Activated gamma-delta T cell treated with anti-CD3 and anti-CD28 coated beads, Interleukin-2, amount 50 U/mL, for 16 hours (primary cell): Measurements from ENCODE around the gene CCDC74A.
"Not testable (repeated sequence)": the region's sequence is repeated elsewhere in the genome, so short reads cannot be mapped to it uniquely, and the experiment has no call there.

Experiments
- DNase-seq: peaks from one replicate; pipeline ENCODE4 v3.0.0-alpha.2; 2020; ENCODE audit warnings: low read depth

Gene CCDC74A

DNA sequence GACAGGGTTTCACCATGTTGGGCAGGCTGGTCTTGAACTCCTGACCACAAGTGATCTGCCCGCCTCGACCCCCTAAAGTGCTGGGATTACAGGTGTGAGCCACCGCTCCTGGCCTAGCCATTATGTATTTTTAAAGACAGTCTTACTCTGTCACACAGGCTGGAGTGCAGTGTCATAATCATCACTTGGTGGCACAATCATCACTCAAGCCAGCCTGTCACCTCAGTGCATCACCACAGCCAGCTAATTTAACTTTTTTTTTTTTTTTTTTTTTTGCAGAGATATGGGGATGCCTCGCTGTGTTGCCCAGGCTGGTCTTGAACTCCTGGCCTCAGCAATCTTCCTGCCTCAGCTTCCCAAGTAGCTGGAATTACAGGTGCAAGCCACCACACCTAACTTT, 24.1 kb upstream of the CCDC74A start:
- not testable (repeated sequence) for DNase-seq

DNA sequence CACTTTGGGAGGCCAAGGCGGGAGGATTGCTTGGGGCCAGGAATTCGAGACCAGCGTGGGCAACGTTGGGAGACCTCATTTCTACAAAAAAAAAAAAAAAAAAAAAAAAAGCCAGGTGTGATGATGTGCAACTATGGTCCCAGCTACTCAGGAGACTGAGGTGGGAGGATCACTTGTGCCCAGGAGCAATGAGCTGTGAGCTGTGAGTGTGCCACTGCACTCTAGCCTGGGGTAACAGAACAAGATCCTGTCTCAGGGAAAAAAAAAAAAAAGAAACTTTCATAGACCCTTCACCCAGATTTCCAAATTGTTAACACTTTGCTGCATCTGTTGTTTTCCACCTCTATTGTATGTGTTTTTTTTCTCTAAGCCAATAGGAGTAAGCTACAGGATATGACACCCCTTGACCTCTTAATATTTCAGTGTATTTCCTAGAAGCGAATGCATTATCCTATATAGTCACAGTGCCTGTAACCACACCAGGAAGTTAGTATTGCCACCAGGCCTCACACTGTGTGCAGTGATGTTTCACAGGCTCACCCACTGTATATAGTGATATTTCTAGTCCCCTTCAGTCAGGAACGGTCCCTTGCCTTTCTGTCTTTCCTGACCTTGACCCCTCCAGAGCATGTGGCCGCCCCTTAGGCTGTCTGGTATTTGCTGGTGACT, 23.5 kb upstream of the CCDC74A start:
- DNase-seq: not testable (repeated sequence)

DNA sequence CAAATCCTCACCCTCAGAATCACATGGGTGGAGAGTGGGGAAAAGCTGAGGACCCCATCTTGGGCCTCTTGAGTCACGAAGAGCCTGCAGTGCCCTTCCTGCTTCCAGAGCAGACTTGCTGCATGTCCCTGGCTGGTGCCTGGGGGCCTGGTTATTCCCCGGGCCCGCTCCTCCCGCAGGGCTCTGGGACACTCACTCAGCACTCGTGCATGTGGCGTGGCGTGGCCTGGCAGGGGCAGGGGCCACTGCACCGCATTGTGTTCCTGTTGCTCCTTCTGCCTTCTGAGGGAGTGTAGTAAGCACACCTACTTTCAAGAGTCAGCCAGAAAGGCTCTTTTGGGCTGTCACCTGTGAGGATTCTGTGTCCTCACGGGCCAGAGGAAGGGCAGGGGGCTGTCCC, 18.1 kb upstream of the CCDC74A start:
- no peak for DNase-seq

DNA sequence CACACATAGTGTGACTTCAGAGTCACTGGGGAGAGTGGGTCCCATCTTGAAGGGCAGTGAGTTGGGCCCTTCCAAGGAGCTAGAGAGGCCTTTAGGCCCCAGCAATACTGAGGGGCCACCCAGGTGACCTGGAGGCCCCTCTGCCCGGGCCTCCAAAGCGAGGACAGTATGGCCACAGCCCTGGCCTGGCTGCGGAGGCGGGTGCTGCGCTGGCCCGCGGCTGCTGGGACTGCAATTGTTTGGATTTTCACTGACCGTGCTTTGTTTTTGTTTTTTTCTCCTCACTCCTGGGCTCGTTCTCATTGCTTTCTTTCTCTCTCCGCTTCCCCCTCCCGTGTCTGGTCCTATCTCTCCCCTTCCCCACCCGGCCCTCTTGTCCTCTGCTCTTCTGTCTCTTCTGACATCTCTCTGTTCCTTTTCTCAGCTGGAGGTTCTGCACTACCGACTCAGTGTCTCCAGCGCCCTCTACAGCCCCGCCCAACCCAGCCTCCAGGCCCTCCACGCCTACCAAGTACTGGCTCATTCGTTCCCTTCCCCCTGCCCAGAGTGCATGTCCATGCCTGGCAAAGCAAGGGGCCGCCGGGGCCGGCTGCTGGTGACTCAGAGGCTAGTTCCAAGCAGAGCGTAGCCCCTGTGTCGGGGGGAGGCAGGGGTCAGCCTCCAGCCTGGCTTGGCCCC, 16.3 kb upstream of the CCDC74A start:
- DNase-seq: not testable (repeated sequence)

DNA sequence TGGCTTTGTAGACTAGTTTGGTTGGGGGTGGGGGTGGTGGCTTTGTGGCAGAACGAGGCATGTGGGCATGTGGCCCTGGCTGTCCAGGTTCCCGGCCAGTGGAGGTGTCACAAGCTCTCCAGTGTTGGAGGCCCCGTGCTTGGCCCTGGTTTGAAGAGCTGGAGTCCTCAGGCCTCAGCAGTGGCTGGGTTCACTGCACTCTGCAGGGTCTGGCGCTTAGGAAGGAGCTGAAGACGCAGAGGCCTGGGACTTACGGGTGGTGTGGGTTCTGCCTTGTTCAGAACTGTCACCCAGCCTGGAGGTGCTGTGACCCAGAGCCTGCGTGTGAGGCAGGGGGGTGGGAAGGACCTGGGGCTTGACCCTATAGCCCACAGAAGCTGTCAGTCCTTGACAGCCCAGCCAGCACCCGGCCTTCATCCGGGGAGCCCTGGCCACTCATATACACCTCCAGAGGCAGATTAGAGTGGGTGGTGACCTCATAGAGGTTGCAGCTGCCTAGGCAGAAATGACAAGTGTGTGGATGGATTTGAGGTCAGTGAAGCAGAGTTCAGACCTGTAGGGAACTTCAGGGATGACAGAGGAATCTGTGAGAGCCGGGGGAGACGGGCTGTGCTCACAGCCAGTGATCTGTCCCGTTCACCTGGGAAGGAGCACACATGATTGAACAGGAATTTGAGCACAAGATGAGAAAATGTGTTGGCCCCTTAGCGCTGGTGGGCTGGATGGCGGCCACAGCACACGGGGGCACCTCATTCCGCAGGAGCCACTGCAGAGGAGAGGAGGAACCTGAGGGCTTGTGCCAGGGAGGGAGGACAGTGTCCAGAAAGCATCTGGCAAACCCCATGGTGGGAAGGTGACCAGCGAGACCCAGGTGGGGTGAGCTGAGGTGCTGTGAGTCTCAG, 15.5 kb upstream of the CCDC74A start:
- DNase-seq: not testable (repeated sequence)

DNA sequence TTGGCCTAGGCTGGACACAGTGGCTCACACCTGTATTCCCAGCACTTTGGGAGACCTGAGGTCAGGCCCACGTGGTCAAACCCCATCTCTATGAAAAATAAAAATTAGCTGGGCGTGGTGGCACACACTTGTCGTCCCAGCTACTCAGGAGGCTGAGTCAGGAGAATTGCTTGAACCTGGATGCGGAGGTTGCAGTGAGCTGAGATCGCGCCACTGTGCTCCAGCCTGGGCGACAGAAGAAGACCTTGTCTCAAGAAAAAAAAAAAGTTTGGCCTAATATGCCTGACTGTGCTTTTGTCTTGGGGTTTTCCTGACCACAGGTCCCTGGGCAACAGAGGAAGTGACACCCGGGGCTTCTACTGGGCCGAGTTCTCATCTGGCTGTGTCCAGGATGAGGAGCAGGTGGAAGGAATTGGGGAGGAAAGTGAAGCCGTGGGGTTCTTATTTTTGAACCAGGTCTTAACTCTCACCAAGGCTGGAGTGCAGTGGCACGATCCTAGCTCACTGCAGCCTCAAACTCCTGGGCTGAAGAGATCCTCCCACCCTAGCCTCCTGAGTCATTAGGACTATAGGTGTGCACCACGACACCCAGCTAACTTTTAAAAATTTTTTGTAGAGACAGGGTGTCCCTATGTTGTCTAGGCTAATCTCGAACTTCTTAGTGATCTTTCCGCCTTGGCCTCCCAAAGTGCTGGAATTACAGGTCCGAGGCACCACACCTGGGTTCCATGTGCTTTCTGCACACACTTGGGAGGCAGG, 13.1 kb upstream of the CCDC74A start:
- DNase-seq: not testable (repeated sequence)

DNA sequence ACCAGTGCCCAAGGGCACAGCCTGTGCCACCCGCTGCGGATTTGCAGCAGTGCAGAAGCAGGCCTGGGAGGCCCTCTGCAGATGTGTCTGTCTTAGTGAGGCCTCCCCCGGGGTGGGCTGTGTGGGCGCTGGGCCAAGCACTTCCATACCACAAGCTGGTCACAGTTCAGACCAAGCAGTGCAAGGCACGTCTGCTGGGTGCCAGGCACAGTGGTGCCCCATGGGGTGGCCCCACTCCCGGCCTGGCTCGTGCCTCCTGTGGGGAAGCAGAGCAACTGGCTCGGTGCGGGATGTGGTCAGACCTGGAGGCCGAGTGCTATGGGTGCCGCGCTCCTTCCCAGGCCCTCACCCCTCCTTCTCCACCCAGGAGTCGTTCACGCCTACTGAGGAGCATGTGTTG, 12.5 kb upstream of the CCDC74A start:
- not testable (repeated sequence) for DNase-seq

DNA sequence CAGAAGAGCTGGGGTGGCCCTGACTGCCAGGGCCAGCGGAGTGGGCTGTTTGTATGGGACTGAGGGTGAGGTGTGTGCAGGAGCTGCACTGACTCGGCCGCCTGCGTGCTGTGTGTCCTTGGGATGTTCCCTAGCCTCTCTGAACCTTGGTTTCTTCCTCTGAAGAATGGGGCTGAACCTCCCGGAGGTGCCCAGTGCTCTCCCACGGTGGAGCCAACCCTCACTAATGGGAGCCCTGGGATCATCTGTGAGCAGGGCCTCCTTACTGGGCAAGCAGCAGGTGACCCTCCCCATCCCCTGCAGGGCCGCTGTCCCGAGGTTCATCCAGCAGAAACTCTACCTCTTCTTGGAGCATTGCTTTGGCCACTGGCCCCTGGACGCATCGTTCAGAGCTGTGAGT, 11.7 kb upstream of the CCDC74A start:
- DNase-seq: no peak

DNA sequence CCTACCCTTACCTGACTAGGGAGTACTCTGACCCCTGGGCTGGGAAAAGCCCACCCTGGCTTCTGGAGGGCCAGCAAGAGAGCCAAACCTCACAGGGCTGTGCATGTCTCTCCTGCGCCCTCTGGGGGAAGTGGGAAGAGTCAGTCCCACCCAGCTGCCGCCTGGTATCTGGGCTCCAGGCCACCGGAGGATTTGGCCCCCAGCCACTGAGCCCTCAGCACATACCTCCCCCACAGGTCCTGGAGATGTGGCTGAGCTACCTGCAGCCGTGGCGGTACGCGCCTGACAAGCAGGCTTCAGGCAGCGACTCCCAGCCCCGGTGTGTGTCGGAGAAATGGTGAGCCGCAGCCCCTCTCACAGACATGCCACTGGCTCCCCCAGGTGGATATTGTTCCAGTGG, 11.1 kb upstream of the CCDC74A start:
- not testable (repeated sequence) for DNase-seq

DNA sequence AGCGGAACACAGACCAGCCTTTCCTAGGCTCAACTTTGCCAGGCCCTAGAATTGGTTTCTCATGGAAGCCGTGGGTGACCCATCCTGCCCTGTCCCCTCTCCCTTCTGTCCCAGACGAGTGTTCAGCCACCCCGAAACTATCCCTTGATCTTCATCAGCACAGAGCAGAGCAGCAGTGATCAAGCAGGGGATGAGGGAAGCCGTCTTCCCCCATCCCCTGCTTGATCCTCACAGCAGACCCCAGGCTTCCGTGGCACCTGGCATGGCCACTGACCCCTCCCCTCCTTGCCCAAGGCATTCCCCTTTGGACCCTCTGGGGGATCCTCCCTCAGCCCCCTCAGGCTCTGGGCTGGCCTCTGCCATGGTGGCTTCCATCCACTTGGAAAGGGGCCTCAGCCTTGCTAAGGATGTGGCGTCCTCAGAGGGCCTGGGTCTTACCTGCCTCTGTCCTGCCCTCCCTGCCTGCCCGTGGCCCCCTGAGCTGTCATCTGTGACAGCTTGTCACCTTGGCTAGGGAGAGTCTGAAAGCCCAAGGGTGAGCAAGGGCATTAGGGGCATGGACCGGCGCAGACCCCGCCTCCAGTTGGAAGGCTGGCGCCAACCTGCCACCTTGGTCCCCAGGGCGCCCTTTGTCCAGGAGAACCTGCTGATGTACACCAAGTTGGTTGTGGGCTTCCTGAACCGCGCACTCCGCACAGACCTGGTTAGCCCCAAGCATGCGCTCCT, 10.4 kb upstream of the CCDC74A start:
- DNase-seq: no peak

DNA sequence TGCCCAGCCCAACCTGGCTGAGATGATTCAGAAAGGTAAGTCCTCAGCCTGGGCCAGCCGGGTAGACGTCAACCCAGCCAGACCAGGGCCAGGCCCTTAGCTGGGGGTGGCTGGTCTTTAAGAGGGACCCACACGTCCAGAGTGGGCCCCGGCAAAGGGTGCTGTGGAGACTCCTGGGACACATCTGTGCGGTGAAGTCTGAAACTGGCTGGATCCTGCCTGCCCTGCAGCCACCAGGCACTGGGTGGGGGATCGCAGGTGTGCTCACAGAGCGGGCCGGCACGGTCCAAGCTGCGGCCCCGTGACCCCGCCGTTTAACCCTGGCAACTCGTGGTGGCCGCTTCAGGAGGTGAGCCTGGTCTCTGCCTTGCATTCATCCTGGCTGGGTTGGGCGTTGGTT, 9.8 kb upstream of the CCDC74A start:
- DNase-seq: not testable (repeated sequence)

DNA sequence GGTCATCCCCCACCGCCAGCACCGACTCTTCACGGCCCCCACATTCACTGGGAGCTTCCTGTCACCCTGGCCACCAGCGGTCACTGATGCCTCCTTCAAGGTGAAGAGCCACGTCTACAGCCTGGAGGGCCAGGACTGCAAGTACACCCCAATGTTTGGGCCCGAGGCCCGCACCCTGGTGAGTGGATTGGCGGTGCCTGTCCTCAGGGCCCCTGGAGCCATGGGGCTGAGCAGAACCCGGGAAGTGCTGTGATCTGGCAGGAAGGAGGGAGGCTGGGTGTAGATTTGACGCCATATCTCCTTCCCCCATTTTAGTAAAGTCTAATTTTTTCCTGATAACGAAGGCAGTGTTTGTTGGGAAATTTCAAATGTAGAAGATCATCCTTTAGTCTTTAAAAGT, 9.2 kb upstream of the CCDC74A start:
- not testable (repeated sequence) for DNase-seq

DNA sequence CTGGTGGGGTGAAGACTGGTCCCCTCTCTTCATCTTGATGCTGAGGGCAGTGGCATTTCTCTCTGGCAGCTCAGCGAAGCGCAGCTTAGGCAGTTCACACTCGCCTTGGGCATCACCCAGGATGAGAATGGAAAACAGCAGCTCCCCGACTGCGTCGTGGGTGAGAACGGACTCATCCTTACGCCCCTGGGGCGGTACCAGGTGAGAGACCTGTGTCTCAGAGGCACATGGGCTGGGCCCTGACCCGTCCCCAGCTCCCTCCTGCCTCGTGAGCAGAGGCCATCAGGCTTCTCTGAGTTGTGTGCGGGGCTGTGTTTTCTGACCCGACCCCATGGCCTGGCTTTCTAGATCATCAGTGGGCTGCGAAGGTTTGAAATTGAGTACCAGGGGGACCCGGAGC, 8.2 kb upstream of the CCDC74A start:
- DNase-seq: no peak

DNA sequence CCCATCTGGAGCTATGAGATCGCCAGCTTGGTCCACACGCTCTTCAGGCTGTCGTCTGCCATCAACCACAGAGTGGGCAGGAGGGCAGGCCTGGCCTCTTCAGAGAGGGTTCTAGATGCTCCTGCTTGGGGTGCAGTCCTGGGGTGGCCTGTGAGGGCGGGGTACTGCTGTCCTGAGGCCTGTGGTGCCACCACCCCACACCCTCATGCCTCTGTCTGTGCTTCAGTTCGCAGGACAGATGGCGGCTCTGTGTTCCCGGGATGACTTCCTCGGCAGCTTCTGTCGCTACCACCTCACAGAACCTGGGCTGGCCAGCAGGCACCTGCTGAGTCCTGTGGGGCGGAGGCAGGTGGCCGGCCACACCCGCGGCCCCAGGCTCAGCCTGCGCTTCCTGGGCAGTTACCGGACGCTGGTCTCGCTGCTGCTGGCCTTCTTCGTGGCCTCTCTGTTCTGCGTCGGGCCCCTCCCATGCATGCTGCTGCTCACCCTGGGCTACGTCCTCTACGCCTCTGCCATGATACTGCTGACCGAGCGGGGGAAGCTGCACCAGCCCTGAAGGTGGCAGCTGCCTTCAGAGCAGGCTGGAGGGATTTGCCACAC, 7.7 kb upstream of the CCDC74A start:
- not testable (repeated sequence) for DNase-seq

DNA sequence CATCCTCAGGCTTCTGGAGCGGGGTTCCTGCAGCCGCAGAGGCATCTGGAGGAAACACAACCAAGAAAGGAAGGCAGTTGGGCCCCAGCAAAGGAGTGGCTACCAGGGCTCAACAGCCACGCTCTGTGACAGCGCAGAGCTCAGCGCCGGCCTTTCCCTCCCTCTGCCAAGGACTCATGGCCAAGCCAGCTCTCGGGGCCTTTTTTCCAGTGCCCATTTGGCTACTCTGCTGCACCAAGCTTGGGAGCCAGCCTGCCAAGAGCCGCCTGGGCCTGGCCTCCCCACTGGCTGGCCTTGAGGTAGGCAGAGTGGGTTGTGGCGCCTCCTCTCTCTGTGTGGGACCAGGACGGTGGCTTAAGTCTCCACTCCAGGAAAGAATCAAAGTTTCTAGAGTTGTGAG, 7.2 kb upstream of the CCDC74A start:
- DNase-seq: no peak

DNA sequence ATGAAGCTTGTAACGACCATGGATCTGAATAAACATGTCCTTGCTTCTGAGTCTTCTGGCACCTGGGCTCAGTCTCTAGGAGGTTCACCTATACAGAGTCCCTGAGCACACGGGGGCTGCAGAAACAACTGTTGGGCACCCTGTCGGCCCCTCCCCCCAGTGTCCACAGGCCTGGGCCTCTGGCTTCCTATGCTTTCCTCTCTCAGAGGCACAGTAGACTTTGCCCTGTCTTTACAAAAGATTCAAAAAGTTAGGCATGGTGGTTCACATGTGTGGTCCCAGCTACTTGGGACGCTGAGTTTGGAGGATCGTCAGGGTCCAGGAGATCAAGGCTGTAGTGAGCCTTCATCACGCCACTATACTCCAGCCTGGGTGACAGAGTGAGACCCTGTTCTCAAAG, 6.2 kb upstream of the CCDC74A start:
- not testable (repeated sequence) for DNase-seq

DNA sequence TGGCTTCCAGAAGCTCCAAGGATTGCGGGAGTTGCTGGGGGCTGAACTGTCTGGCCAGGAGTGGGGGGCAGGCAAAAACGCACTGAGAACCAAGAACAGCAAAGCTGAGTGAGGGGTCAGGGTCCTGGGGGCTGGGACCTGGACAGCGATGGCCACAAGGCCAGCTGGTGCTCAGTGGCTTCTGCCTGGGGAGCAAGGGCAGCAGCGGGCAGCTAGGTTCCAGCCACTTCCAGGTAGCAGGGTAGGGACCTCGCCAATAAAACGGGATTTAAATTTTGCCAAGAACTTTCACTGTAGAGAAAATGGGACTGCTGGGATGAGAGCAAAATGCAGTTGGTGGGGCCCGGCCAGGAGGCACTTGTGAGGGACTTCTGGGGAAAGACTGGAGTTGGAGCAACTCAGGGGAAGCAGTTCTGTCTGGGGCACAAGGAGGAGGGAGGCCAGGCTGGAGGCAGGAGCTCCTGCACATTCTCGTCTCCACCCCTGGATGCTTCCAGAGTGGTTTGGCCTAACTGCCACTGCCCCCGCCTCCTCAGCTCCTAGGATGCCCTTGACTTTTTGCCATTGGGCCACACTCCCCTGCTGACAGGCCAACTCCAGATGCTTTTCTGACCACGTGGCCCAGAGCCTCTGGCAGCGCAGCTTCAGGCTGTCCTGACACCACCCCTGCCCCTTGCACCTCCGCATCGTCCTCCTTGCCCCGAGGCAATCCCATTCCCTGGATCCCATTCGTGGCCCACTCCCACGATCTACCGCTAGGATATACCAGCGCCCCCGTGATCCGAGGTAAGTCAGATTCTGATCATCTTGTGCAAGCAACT, 5.5 kb upstream of the CCDC74A start:
- no peak for DNase-seq

DNA sequence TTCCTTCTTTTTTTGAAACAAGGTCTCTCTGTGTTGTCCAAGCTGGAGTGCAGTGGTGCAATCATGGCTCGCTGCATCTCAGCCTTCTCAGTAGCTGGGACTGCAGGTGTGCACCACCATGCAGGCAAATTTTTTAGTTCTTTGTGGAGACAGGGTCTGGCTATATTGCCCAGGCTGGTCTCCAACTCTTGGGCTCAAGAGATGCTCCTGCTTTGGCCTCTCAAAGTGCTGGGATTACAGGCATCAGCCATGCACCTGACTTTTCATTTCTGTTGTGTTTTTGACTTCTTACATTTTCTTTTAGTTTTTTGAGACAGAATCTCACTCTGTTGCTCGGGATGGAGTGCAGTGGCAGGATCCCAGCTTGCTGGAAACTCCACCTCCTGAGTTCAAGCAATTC, 2.4 kb upstream of the CCDC74A start:
- DNase-seq: not testable (repeated sequence)

DNA sequence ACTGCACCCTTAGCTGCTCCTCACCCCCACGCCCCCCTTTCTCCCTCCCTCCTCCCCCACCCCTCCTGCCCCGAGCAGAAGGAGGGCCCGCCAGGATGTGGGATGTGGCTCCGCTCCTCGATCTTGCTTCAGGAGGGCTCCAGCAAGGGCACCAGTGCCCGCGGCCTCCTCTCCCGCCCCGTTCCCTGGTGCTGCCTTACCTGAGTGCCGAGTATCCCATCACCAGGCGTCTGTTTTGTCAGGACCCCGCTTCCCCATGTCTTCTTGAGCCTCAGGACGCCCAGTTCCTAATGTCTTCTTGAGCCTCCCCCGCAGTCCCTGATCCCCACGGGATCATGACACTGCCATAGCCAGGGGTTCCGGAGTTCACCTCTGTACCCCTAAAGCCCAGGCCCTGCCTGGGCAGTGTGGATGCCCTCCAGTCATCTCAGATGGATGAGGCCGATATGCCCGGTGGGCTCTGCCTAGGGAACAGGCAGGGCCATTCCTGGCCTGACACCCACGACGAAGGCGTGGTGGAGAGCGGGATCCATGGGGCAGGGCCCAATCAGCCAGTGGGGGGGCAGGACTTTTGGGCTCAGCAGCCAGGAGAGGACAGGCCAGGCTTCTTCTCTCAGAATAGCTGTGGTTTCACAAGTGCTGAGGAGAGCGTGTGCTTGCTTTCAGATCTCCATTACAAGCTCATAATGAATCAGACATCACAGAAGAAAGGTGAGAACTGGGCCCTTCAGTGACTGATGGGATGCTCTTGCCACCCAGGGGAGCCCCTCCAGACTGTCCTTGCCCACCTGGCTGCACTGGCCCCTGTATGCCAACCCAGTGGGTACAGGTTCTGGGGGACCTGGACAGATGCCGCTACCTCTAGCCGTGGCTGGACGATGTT, 1.5 kb downstream of the CCDC74A start:
- DNase-seq: not testable (repeated sequence)
